Skin epidermis (tissue), 12 donors: ENCODE results near the gene NFASC.

Source experiments
- H3K27ac ChIP-seq, 21 experiments: fragments of 200-600 bp; sonication (generic) in 11 of 21; one replicate each; pipeline ENCODE4 v1.5.0; 2020; ENCODE audit warnings: mild to moderate bottlenecking in 3 of 21, inconsistent platforms in 2 of 21, moderate library complexity in 2 of 21
- H3K4me3 ChIP-seq, 7 experiments: fragments of 200-600 bp; sonication (generic) in 2 of 7; one replicate each; pipeline ENCODE4 v1.5.0; 2020; ENCODE audit warnings: inconsistent platforms in 2 of 7, mild to moderate bottlenecking in 2 of 7, moderate library complexity in 1 of 7

NFASC gene

DNA sequence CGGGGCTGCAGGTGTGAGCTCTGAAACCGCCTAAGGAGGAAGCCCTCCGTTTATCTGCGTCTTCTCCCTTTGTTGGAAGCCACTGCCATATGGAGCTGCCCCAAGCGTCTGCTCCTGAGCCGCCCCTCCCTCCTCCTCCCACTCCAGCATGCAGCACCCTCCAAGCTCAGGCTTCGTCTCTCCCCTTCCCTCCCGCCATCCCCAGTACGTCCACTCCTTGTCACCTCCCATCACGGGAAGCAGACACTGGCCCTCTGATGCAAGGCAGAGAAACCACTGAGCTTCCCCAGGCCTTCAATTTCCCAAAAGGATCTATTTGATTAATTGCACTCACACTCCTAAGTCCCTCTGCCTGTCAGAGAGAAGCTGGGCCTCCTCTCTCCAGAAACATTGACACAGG lies 52.5 kb downstream of the NFASC start:
- Histone ChIP-seq H3K4me3 (no peak overlapping the region), H3K27ac (no peak overlapping the region)

DNA sequence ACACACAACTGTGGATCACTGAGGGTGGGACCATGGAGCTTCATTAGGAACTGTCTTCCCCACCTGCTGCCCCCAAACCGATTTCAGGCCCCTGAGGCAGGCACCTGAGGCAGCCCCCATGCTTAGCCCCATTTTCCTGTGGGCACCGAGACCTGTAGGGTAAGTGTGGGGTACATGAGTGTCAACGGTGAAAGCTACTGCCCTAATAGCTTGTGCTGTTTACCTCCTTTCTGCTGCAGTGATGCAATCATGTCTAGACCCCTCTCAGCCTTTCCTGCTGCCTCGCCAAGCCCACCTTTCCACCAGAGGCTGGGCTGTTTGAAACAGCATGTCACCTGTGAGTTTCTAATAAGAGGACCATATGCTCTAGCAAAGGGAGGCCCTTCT lies 53.0 kb downstream of the NFASC start:
- Histone ChIP-seq H3K4me3 (no peak overlapping the region), H3K27ac (no peak overlapping the region)

- no peak overlapping the region for H3K27ac ChIP-seq
Observed at GRCh38 chr1:204924013-204924759, 53.5 kb downstream of the NFASC start.

GRCh38 chr1:204925701-204926100 lies 55.0 kb downstream of the NFASC start:
- no peak overlapping the region for H3K27ac ChIP-seq
- no peak overlapping the region for H3K4me3 ChIP-seq

More at GRCh38 chr1:204924013-204924759, 53.5 kb downstream of the NFASC start:
- H3K4me3 ChIP-seq = no peak overlapping the region

DNA sequence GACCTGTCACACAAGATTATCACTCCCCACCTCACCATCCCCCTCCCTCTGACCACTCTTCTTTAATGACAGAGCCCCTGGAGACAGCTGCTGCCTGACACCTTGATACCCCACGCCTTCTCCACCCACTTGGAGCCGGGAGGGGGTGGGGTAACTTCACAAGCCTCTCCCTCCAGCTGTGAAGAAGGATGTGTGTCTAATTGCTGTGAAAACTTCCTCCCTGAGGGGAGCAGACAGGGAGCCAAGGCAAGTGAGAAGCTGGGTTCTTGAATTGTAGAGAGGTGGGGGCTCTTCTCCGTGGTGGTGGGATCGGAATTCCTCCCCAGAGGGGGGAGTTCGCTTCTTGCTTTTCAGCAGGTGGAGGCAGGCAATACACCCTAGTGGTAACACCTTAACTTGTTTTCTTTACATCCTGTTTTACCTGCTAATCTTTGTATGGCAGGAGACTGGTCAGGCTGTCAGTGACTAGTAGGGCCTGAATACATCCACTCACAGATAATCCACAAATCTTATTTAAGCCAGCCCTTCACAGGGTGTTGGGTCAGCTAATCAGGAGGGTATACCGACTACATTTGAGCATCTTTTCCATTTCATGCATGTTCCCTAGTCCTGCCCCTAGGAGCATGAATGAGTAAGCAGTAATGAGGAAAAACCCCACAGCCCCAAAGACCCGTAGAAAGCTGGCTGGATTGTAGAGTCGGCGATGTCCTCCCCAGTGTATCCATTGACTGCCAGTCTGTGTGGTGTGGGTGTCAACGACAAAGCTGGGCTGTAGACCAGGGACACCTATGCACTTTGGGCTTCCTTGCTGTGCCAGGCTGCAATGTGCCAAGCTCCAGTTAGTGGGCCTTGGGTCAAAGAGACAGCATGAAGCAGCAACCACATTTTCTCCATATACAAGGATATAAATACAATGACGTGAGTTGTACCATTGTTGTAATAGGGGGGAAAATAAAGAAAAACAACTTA lies 57.3 kb downstream of the NFASC start:
- no peak overlapping the region for H3K27ac ChIP-seq
- H3K4me3 ChIP-seq = no peak overlapping the region

DNA sequence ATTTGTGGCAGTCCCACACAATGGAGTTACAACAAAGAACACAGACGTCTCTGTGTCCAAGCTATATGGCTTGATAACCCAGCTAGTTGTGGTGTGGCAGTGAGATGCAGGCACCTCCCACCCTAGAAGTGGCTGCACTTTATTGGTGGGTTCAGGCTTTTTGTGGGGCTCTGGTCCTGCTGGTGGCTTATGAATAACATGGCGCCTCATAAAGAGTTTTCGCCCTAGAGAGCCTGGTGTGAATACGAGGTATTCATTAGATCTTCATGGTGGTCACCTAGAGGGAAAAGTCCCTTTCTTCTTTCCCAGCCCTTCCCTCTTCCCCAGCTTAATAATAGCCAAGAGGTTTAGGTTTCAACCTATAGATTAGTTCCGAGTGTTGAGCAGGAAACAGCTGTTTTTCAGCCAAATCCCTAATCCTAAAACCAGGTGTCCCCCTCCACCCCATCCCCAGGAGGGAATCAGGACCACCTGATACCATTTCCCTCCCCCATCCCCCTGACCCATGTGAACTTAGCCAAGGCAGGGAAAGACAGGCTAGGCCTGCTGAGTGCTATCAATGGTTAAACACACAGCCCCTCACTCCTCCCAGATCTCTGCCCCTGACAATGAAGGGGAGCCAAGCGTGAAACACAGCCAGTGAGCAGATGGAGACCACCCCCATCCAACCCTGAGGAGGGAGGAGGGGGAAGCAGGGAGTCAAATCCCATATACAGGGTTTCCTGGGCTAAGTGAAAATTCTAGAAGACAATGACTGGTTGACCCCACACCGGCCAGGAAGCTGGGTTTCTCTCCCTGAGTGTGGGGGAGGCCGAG lies 58.2 kb downstream of the NFASC start:
- Histone ChIP-seq H3K4me3 (no peak overlapping the region), H3K27ac (no peak overlapping the region)

- no peak overlapping the region for H3K4me3 ChIP-seq
- H3K27ac ChIP-seq = no peak overlapping the region
Observed at GRCh38 chr1:204929487-204930154, 59.0 kb downstream of the NFASC start.

GRCh38 chr1:204930155-204930523 lies 59.5 kb downstream of the NFASC start:
- H3K4me3 ChIP-seq = no peak overlapping the region
- H3K27ac ChIP-seq = no peak overlapping the region

DNA sequence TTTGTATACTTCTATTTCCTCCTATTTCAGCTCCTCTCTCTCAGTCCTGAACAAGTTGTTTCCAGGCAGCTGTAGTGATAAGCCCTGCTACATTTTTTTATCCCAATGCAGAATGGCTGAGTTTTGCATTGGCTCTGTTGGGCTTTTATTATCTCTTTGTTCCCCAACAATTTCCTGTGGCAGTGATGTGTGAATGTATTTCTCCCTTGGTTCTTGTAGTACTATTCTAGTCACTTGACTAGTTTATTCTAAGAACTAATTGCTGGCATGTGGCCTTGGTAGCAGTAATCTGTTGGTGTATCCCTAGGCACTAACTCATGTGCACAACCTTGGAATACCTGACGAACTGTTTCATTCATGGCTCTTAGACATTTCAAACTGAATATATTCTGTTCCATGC lies 60.7 kb downstream of the NFASC start:
- Histone ChIP-seq H3K27ac (no peak overlapping the region), H3K4me3 (no peak overlapping the region)

GRCh38 chr1:204931768-204932572 lies 61.3 kb downstream of the NFASC start:
- no peak overlapping the region for H3K4me3 ChIP-seq
- no peak overlapping the region for H3K27ac ChIP-seq

DNA sequence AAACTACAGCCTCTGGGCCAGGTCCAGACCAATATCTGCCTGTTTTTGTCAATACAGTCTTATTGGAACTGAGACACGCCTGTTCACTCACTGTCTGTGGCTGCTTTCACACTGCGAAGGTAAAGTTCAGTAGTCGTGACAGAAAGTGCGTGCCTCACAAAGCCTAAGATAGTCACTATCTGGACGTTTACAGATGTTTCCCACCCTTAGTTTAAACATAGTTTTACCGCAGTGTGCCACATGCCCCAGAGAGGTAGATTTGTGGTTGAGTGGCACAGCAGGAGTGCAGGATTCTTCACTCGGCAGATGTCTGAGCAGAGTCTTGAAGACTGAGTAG lies 61.9 kb downstream of the NFASC start:
- H3K27ac ChIP-seq = no peak overlapping the region
- no peak overlapping the region for H3K4me3 ChIP-seq

DNA sequence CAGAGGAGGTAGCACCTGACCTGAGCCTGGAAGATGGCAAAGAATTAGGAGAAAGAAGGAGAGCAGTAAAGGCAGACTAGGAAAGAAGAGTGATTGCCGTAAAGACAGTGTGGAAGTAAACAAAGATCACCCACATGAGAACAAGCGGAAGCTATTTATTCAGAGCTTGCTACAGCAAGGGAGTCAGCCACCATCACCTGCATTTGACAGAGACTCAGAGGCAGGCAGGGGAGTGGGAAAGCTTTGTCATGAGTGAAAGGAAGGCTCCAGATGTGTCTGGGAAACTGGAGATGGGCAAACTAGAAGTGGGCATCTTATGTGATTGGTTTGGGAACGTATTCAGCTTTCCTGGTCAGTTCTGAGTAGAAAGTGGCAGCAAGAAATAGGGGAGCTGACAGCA lies 64.5 kb downstream of the NFASC start:
- H3K27ac ChIP-seq = no peak overlapping the region
- H3K4me3 ChIP-seq = no peak overlapping the region

- Histone ChIP-seq H3K4me3 (no peak overlapping the region), H3K27ac (no peak overlapping the region)
Observed at GRCh38 chr1:204936765-204937164, 66.1 kb downstream of the NFASC start.

- no peak overlapping the region for H3K27ac ChIP-seq
- H3K4me3 ChIP-seq = no peak overlapping the region
Observed at GRCh38 chr1:204937901-204938300, 67.2 kb downstream of the NFASC start.

GRCh38 chr1:204940591-204940990 lies 69.9 kb downstream of the NFASC start:
- no peak overlapping the region for H3K4me3 ChIP-seq
- no peak overlapping the region for H3K27ac ChIP-seq

DNA sequence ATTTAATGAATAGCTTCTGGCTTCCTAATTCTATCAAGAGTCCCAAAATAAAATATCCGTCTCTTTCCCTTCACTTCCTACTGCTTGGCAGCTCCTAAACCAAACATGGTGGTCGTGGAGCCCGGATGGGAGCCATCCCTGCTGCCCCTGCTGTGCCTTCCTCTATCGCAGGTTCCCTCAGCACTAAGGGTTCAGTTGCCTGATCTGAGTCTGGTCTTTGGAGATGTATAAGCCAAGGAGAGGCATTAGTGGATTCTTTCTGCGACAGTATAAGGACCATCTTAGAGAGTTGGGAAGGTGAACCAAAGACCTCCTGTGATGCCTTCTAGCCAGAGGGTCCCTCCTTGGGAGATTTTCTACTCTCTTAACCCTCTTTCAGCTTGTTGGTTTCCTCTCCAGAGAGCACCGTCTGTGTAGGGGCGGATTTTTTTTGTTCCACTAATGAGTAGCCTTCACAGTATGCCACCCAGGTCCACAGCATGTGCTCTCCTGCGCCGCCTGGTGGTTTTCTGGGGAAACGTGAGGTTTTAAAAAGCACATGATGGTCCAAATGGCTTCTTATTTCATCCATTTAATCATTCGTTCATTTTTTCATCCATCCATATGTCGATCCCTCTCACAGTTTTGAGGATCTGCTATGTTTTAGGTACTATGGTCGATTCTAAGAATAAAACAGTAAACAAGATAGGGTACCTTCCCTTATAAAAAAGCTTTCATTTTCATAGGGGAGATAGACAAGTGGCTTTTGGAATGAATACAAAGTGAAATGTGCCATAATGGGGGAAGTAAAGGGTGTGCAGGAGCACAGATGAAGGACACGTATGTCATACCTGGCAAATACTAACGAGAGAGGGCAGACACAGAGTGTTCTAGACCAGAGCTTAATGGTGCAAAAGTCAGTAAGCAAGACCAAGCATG lies 71.0 kb downstream of the NFASC start:
- Histone ChIP-seq H3K4me3 (no peak overlapping the region), H3K27ac (no peak overlapping the region)

DNA sequence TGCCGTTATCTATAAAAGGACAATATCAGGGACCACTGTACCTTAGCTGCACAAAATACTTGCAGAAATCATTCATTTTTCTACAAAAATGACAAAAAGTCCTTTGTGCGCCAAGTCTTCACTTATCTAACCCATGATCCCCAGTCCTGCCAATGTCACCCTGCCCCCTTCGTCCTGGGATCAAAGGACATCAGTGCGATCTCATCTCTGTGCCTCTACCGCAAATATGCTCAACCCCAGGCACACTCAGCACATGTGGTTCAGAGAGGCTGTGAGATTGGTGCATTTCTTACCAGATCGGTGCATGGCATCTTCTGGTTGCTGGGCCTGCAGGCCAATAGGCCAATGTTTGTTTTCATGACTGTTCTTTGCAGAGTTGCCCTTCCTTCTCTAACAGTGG lies 72.8 kb downstream of the NFASC start:
- H3K4me3 ChIP-seq = no peak overlapping the region
- no peak overlapping the region for H3K27ac ChIP-seq

DNA sequence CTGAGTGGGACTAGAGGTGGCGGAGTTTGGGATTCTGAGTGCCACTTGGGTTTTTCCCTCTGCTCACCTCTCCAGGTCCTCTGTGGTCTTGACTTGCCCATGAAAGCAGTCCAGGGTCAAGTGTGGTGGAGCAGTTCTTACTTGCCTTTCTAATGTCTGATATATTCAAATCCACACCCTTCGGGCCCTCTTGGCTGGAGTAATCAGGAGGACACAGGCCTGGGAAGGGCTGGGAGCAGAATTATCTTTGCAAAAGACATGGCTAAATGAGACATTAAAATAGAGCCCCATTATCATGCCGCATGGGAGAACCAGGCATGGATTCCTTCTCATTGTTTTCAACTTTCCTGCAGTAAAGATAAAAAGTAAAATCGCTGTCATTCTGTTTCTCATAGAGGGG lies 74.0 kb downstream of the NFASC start:
- no peak overlapping the region for H3K4me3 ChIP-seq
- H3K27ac ChIP-seq = no peak overlapping the region
